ENCODE measurements around the gene SMG5.
"Not testable (repeated sequence)": the region's sequence is repeated elsewhere in the genome, so short reads cannot be mapped to it uniquely, and the experiment has no call there.

The SMG5 gene

DNA sequence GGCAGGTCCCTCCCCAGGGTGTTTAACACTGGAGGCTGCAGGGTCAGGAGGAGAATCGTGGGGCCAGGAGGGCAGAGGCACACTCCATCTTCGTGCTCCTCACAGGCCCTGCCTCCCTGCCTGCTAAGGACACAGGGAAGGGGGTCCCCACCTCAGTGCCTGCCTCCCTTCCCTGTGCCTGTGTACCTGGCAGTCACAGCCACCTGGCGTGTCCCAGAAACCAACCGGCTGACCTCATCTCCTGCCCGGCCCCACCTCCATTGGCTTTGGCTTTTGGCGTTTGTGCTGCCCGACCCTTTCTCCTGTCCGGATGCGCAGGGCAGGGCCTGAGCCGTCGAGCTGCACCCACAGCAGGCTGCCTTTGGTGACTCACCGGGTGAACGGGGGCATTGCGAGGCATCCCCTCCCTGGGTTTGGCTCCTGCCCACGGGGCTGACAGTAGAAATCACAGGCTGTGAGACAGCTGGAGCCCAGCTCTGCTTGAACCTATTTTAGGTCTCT is 41.3 kb downstream of the SMG5 start:
- DNase-seq, result no peak

DNA sequence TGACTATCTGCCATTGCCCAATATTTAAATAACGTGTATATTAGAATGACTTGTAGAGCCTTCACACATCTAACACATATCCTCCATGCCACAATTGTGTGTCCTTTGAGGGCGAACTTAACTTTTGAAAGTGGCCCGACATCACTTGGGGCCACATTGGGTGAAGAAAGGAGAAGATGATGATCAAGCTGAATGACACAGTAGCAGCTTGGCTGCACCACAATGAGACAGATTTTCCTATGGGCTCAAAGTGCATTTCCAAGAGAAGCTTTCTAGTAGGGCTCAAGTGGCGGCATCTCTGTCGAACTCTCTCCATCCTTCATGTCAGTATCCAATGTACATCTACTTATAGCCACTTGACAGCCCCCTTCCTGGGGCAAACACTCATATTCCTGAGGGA is 44.4 kb downstream of the SMG5 start:
- DNase-seq, result no peak

DNA sequence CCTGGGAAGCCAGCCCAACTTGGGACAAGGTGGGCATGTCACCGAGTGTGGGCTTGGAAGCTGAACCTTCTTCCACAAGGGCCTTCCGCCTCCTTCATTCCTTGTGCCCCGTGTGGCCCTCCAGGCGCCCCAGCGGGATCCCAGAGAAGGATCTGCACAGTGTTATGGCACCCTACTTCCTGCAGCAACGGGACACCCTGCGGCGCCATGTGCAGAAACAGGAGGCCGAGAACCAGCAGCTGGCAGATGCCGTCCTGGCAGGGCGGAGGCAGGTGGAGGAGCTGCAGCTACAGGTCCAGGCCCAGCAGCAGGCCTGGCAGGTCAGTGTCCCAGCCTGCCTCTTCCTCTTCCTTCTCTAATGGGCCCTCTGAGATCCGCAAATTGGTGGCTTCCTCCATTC is 46.5 kb downstream of the SMG5 start:
- no peak for DNase-seq

DNA sequence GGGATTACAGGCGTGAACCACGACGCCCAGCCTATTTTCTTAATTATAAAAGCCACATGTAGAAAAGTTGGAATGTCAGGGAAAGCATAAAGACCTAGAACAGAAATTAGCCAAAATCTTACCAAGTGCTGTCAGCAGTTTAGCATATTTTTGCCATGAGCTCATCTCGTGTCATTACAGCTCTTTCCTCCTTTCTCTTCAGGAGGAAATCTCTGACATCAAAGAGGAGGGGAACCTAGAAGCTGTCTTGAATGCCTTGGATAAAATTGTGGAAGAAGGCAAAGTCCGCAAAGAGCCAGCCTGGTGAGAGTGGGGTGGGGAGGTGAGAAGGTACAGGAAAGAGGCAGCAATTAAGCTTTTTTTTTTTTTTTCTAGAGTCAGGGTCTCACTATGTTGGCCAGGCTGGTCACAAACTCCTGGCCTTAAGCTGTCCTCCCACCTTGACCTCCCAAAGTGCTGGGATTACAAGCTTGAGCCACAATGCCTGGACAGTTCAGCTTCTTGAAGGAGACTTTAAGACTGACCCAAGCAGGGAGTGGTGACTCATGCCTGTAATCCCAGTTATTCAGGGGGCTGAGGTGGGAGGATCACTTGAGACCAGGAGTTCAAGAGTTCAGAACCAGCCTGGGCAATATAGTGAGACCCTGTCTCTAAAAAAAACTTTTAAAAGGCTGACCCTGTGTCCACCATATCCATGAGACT is 49.0 kb downstream of the SMG5 start:
- no peak for DNase-seq

- no peak for DNase-seq
These were observed 50.3 kb downstream of the SMG5 start for GRCh38 chr1:156232201-156232894.

GRCh38 chr1:156230473-156230837 is 52.2 kb downstream of the SMG5 start:
- DNase-seq, result no peak

- no peak for DNase-seq
These were observed 52.7 kb downstream of the SMG5 start for GRCh38 chr1:156229809-156230472.

DNA sequence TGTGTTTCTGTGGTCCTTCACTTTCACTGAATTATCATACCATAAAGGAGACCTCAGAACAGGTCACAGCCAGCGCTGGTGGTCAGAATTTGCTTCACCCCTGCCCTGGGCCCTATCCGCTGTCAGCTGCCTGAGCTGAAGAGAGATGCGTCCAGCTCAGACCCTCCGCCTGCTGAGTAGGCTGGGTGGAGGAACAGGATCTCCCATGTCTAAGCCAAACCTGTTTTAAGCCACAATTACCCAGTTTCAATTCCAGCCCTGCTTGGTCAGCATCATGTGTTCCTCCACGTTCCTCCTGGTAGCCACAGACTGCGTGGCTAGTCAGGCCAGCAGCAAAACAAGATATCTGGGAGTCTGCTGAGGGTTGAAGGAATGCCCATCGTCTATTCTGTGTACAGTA is 54.1 kb downstream of the SMG5 start:
- no peak for DNase-seq

DNA sequence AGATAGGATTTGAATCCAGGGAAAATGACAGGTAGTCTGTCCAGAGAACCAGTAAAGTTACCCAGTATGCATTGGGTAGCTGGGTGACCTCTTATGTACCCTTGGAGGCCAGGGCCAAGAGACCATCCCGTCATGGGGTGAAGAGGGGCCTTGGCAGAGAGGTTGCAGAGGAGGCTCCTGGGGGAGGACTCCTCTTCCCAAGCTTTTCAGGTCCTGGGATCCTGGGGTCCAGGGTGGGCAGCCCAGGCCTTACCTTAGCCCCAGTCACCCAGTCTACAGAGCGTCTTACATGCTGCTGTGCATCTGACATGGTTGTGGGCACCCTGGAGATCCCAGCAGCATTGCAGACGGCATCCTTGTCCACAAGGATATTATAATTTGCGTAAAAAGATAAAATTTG is 55.8 kb downstream of the SMG5 start:
- DNase-seq, result no peak

GRCh38 chr1:156226116-156226538 is 56.5 kb downstream of the SMG5 start:
- DNase-seq, result no peak

DNA sequence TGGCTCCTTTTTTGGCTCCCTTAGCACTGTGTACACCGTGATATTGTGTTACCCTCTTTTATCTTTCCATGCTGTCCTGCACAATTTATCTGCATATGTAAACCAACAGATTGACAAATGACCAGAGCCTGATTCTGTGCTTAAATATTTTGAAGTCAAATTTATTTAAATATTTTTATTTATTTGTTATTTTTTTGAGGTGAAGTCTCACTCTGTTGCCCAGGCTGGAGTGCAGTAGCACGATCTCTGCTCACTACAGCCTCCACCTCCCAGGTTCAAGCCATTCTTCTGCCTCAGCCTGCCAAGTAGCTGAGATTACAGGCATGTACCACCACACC is 57.0 kb downstream of the SMG5 start:
- no peak for DNase-seq

DNA sequence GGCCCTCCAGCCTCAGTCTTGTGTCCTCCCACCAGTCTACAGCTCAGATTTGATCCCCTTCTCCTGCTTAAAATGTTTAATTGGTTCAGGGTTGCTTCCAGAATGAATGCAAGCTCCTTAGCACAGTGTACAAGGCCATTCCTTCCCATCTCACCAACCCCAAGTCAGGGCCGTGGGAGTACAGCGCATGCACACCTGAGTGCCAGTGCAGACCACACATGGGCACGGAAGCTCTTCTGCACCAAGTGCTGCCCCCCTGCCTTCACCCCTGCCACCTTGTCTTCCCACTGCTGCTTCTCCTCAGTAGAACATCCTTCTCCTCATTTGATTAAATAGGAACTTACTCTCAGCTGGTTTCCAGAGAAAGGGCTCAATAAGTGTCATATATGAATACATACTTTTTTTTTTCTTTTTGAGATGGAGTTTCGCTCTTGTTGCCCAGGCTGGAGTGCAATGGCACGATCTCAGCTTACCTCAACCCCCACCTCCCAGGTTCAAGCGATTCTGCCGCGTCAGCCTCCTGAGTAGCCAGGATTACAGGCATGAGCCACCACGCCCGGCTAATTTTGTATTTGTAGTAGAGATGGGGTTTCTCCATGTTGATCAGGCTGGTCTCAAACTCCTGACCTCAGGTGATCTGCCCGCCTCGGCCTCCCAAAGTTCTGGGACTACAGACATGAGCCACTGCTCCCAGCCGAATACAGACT is 60.5 kb downstream of the SMG5 start:
- DNase-seq, result no peak

DNA sequence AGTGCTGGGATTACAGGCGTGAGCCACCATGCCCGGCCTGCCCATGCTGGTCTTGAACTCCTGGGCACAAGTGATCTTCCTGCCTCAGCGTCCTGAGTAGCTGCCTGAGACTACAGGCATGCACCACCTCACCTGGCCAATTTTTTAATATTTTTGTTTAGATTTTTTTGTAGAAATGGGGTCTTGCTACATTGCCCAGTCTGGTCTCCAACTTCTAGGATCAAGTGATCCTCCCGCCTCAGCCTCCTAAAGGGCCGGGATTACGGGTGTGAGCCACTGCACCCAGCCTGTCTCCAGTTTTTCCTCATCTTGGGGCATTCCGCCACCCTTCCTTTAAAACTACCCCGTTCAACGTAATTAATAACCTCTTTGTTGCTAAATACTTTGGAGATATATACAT is 62.4 kb downstream of the SMG5 start:
- DNase-seq, result no peak

- DNase-seq, result no peak
These were observed 64.8 kb downstream of the SMG5 start for GRCh38 chr1:156217871-156218270.

DNA sequence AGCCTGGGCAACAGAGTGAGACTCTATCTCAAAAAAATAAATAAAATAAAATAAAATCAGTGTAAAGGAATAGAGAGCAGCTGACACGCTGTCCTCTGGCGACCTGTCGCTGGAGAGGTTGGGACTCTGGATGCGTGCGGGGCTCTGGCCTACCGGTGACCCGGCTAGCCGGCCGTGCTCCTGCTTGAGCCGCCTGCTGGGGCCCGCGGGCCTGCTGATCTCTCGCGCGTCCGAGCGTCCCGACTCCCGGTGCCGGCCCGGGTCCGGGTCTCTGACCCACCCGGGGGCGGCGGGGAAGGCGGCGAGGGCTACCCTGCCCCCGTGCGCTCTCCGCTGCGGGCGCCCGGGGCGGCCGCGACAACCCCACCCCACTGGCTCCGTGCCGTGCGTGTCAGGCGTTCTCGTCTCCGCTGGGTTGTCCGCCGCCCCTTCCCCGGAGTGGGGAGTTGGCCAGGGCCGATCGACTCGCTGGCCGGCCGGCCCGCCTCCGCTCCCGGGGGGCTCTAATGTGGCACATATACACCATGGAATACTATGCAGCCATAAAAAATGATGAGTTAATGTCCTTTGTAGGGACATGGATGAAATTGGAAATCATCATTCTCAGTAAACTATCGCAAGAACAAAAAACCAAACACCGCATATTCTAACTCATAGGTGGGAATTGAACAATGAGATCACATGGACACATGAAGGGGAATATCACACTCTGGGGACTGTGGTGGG is 66.1 kb downstream of the SMG5 start:
- not testable (repeated sequence) for DNase-seq

DNA sequence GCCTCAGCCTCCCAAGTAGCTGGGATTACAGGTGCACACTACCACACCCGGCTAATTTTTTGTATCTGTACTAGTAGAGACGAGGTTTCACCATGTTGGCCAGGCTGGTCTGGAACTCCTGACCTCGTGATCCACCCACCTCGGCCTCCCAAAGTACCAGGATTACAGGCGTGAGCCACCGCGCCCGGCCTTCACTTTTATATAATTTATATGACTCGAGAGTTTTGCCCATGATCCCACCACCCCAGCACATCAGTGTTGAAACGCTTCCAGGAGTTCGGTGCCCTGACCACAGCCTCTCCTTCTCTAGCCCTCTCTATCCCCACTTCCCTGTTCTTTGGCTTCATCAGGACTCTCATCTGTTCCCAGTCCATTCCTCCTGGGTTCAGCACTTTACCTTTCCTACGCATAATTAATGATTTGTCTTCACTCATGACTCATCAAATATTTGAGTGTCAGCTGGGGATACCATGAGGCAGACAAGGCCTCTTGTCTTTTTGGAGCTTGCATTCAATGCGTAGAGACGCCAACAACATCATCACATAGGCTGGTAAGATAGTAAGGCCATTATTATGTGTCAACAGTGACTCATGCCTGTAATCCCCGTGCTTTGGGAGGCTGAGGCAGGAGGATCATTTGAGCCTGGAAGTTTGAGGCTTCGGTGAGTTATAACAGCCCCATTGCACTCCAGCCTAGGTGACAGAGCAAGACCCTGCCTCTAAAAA is 68.4 kb downstream of the SMG5 start:
- DNase-seq, result no peak

DNA sequence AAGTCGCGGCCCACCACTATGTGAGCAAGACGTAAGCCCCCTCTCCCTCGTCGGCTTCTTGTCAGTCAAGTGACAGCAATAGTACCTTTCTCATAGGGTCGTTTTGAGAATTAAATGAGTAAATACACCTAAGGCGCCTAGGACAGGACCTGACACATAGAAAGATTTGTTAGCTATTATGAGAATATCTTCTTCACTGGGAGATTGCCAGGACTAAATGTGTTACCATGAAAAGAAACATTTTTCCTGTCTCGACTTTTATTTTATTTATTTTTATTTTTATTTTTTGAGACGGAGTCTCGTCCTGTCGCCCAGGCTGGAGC is 69.0 kb downstream of the SMG5 start:
- no peak for DNase-seq

GRCh38 chr1:156212833-156213643 is 69.6 kb downstream of the SMG5 start, which contains the start of gene PMF1:
Gene PMF1 (plus strand): TSS chr1:156213007. CDS start chr1:156213016, 9 bp downstream.
- DNase-seq, result peak; percentile 91

DNA sequence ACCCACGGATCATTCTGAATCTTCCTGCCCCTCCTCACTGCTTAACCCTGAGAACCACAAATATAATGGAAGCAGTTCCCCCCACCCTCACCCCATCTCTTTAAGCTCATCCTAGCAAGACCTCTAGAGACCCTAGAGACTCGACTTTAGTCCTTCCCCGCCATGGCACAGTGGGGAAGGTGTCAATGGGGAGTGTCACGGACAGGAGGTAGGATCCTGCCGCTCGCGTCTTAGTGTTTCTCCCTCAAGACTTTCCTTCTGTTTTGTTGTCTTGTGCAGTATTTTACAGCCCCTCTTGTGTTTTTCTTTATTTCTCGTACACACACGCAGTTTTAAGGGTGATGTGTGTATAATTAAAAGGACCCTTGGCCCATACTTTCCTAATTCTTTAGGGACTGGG is 70.5 kb downstream of the SMG5 start:
- DNase-seq, result no peak

DNA sequence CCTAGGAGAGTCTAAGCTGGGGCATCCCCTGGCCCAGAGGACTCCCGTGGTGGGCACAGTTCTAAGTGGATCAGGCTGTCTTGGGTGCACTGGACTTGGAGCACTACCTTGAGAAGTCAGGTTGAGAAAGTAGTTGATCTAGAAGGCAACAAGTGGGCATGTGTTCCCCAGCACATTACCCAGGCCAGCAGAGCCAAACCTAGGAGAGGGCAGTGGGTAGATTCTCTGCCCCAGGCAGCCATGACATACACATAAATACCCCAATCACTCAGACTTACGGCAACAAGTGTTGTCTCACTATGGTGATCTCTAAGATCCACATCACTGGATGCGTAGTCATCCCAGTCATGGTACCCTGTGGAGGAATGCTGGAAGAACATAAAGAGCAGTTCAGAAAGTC is 71.4 kb downstream of the SMG5 start:
- DNase-seq, result no peak

- DNase-seq, result no peak
These were observed 77.9 kb downstream of the SMG5 start for GRCh38 chr1:156204686-156205085.

Measured in GDM1 (cell line).